Measurements from ENCODE around the gene SLC9A9.
"Not testable (repeated sequence)": the region's sequence is repeated elsewhere in the genome, so short reads cannot be mapped to it uniquely, and the experiment has no call there.

The SLC9A9 gene

DNA sequence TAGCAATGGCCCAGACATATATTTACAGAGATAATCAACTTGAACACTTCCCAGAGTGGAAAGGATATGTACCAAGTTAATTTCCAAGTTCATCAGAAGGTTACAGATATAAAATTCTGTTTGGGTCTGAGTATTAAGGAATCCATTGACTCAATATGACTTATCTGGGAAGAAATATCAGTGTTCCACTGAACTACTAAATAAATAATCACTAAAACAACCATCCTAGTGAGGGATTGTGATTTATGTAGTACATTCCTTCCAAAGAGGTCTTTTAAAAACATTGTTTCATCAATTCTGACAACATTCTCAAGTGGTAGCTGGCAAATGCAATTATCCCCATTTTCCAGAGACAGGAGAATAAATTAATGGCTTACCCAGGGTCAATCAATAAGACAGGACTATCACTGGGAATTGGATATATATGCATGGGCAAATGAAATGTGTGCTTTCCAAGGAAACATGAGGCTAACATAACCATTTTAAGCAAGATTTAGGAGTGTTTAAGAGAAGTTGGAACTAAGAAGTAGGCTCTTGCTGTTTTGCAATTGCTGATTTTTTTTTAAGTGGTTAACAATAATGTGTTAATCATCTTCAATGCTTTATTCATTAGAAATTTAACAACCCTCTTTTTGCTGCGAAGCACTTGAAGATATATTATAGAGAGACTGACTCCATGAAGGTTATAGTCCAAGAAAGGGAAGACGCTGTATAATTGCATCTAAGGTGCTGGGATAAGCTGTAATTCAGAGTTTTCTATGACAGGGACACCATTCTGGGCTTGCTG, 37.9 kb downstream of the SLC9A9 start:
- no peak for DNase-seq (ENCODE audit: low spot score)

GRCh38 chr3:143809121-143809621, 39.1 kb downstream of the SLC9A9 start:
- DNase-seq (ENCODE audit: low spot score): no peak

DNA sequence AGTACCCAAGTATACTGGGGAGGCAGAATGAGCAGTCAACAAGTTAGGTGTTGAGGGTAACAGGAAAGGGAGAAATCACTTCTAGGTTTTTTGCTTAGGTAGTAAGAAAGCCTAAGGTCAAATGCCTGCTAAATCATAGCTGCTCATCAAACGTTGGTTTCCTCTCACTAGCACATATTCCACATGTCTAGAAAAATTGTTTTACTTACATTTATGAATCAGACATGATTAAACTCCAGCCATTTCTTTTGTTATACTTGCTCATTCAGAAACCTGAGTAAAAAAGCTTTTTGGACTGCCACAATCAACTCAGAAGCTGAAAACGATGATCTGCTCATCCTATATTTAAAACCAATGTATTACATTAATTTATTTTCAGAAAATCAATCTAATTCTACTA, 40.2 kb downstream of the SLC9A9 start:
- no peak for DNase-seq (ENCODE audit: low spot score)

DNA sequence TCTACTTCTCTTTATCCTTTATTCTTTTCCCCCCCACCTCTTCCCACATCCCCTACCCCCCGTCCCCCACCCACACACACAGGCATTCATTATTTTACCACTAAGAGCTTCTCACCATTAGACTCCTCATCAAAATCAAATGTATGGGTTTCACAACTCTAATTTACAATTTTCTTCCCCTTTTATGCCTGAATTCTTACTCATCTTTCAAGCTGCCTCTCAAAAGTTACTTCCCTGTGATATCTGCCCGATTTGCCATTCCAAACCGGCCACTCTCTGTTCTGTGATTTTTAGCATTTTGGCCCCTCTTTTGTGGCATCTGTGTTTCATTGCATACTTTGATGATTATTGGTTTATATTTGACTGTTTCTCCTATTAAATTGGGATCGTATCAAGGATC, 42.2 kb downstream of the SLC9A9 start:
- no peak for DNase-seq (ENCODE audit: low spot score)

DNA sequence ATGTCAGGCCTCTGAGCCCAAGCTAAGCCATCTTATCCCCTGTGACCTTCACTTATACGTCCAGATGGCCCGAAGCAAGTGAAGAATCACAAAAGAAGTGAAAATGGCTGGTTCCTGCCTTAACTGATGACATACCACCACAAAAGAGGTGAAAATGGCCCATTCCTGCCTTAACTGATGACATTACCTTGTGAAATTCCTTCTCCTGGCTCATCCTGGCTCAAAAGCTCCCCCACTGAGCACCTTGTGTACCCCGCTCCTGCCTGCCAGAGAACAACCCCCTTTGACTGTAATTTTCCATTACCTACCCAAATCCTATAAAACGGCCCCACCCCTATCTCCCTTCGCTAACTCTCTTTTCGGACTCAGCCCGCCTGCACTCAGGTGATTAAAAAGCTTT, 42.8 kb downstream of the SLC9A9 start:
- DNase-seq (ENCODE audit: low spot score): not testable (repeated sequence)

GRCh38 chr3:143801046-143801445, 47.2 kb downstream of the SLC9A9 start:
- not testable (repeated sequence) for DNase-seq (ENCODE audit: low spot score)

- DNase-seq (ENCODE audit: low spot score): not testable (repeated sequence)
Observed at GRCh38 chr3:143798151-143798550, 50.1 kb downstream of the SLC9A9 start.

GRCh38 chr3:143795874-143796273, 52.4 kb downstream of the SLC9A9 start:
- no peak for DNase-seq (ENCODE audit: low spot score)

- no peak for DNase-seq (ENCODE audit: low spot score)
Observed at GRCh38 chr3:143794793-143795462, 53.3 kb downstream of the SLC9A9 start.

DNA sequence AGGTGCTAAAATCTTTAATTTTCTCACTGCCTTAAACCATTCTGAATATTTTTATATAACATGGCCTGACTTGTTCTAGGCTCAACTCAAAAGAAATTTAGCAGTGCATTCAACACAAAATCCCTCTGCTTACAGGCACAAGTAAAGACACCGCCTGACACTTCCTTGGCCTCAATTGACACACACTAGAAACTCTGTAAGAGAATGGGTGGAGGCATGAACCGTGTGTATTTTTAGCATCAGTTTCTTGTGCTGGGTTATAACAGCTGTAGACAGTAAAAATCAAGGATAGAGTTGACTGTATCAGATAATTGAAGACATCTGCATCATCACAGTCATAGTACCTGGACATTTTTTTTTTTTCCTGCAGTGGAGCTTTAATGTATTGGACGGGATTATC, 54.3 kb downstream of the SLC9A9 start:
- DNase-seq (ENCODE audit: low spot score): no peak

DNA sequence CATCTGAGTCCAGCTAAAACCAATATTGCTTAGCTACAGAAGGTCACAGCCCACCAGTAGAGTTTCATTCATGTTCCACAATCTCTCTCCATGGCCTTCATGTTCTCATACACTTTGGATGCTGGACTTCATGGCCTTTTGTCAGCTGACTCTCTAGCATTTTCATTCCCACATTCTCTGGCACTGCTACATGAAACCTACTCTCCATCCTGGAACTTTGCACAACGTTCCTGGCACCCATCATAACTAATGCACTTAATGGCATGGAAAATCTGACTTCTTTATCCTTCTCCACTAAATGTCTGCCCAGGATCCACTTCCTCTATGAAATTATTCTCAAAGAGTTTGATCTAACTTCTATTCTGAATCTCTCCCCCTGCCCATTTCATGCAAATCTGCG, 56.9 kb downstream of the SLC9A9 start:
- DNase-seq (ENCODE audit: low spot score): no peak

DNA sequence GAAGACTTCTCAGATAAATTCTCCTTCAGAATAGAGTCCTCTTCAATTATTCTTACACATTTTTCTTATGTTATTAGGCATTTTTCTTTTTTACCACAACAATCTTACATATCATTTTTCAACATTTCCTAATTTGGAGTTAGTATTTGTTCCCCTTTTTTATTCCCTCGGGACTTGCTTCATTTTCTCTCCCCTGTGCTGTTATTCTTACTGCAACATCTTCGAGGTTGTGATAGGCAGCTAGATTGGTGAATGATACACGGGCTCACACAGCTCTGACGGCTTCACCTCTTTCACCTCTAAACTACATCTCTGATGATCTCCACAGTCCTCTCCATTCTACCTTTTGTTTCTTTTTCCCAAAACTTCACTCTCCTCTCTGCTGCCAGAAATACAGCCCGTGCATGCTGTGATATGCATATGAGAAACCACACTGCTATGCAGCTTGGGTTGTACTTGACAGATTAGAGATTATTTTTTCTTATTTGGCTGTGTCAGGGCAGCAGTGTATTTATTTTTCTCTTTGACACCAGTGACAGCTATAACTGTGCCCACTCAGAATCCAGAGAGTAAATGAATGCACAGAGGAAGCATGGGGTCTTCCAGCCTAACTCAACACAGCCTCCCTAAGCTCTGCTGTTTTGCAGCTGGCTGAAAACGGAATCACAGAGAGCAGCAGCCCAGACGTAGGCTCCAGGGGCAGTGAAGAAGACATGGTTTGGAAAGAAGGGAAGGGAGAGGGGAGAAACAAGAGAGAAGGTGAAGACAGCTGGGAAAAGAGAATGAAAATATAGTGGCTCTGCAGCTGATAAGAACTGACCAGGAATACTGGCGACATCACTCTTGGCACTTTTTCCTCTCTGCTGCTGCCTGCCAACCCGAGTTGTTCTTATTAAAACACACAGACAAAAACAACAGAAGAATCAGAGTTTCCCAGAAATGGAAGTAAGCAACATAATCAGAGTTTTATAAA, 61.8 kb downstream of the SLC9A9 start:
- DNase-seq (ENCODE audit: low spot score): no peak

GRCh38 chr3:143784446-143784845, 63.8 kb downstream of the SLC9A9 start:
- no peak for DNase-seq (ENCODE audit: low spot score)

DNA sequence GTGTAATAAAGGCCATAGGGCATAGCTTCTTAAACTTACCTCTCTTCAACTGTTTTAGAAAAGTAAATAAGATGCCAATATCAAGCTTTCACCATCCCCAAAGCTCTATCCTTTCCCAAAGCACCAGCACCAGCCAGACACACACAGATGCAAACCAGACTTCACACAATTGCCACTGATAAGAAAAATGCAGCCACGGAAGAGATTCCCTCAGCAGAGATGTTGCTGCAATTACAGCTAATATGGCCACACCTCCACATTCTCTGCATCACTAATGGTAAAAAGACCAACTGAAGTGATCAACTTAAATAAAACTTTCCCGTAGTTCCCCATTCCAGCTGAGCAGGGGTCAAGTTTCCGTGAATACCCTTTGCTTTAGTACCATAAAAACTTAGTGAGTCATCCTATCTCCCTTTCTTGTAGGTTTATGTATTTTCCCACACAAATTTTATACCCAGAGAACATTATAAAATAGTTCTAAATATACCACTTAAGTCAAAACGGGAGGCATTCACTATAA, 64.4 kb downstream of the SLC9A9 start:
- no peak for DNase-seq (ENCODE audit: low spot score)

DNA sequence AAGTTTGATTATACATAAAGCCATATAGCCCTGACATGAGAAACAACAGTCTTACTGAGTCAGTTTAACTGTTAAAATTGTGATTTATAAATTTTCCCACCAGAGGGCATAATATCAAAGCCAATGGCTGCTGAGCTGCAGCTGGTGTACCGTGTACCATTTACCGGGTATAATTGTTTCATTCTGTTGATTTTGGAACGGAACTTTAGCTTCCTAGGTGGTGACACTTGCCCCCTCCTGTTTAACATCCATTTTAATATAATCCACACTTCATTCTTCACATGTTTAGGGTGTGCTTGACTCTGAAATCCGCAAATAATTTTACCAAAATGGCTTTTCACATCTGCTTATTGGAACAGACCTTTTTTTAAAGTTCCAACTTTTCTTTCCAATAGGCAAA, 72.8 kb downstream of the SLC9A9 start:
- peak; percentile 55 for DNase-seq (ENCODE audit: low spot score)

DNA sequence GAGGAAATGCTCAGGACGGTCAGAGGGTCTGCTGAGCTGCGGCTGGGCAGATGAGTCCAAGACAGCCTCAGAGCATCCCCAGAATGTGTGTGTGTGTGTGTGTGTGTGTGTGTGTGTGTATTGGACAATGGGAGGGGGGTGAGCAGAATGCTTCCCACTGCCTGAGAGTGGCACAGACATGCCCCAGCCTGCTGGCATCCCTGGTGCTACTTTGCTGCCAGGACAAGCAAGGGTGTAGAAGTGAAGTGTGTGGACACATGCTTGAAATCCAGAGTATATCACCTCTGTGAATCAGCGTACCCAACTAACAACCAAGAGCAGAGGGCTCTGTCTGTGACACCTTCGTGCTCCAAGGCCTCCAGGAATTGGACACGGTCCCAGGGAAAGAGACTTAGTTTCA, 76.3 kb downstream of the SLC9A9 start:
- DNase-seq (ENCODE audit: low spot score): no peak

DNA sequence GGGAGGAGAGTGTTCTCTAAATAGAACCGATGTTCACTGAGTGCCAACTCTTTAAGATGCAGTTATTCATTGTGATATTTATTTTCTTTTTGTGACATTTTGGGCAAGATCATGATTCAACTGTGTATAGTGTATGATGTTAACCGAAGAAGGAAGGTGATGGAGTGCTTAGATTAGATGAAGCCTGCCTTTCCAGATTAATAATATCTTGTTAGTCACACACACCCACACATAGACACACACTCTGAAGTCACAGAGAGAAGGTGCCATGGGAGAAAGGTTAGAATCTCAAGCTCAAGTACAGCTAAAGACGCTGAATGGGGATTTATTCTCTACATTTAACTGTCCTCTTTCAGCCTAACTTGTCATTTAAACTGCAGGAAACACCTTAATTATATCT, 77.0 kb downstream of the SLC9A9 start:
- DNase-seq (ENCODE audit: low spot score): no peak

GRCh38 chr3:143770391-143770790, 77.9 kb downstream of the SLC9A9 start:
- no peak for DNase-seq (ENCODE audit: low spot score)

DNA sequence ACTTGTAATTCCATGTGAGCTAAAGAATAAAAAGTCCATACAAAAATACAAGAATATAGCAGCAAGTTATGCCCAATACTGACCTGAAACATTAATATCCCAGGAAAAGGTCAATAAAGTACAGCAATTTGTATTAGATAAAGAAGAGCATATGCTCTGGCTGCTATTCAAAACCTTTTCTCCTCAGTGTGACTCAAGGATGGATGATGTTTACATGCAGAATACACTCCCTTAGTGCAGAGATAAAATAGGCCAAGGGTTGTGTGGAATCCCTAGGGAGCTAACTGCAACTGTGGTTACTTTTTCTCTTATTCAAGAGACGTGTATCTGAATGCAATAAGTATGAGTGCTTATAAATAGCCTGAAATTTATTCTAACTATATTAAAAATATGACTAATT, 78.7 kb downstream of the SLC9A9 start:
- no peak for DNase-seq (ENCODE audit: low spot score)

GRCh38 chr3:143764840-143765239, 83.4 kb downstream of the SLC9A9 start:
- DNase-seq (ENCODE audit: low spot score): no peak

- no peak for DNase-seq (ENCODE audit: low spot score)
Observed at GRCh38 chr3:143763564-143764162, 84.6 kb downstream of the SLC9A9 start.

DNA sequence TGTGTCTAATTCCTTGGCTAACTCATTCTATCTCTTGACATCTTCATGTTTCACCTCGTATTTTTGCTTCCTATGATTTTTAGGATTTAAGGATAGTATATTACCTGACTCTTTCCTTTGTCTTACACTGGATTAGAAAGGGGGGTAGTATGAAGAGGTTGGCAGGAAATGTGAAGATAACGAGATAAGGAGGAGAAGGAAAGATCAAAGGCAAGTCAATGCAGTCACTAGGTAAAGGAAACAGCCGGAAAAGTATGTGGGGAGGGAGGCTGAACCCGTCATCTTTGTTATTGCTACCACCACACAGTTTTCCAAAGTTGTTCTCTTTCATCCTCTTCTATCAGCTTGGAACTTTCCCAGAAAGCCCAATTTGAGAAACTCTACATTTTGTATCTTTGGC, 90.6 kb downstream of the SLC9A9 start:
- DNase-seq (ENCODE audit: low spot score): no peak

Data from CD4-positive, alpha-beta T cell treated with Interleukin-15 for 4 hours (primary cell).